Retinal pigment epithelial cell (primary cell): ENCODE results near the gene ACTN3.

Experiments
- DNase-seq: peaks from one replicate; pipeline ENCODE4 v3.0.0-alpha.2; 2010; ENCODE audit warnings: low read depth
- H3K4me3 ChIP-seq: 2 replicates; pipeline ENCODE4 v1.5.1; 2011; ENCODE audit warnings: mild to moderate bottlenecking, low read length, control low read depth, moderate library complexity
- CTCF ChIP-seq: conservative IDR thresholded peaks from 2 replicates; pipeline ENCODE4 v1.5.1; 2011; ENCODE audit warnings: low read depth, low read length, control low read depth, inconsistent platforms

Gene ACTN3

DNA sequence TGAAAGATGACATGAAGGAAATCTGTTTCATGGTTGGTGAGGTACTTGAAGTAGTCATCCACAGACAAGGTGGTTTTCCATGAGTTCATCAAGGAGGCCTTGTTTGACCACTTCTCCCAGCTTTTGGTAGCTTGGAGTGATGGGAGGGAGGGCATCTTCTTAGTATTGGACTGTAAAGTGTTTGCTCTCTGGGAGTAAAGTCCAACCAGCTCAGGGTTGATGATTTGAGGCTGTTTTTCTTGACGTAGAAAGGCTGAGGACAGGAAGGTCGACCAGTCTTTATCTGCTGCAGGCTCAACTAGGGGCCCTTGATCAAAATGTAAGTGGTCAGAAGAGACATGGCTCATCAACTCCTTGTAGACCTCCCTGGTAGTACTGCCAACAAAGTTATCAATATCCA is 44.5 kb downstream of the ACTN3 start:
- H3K4me3 ChIP-seq, result no peak overlapping the region
- TF ChIP-seq CTCF, result no peak
- no peak for DNase-seq

- H3K4me3 ChIP-seq, result peak within 1 kb of the TSS; percentile 64
- peak; percentile 63 for TF ChIP-seq CTCF
- peak; percentile 71 for DNase-seq
Observed at GRCh38 chr11:66592457-66593302, 46.0 kb downstream of the ACTN3 start, which contains the start of the genes CCDC87 and CCS. Gene CCDC87 (minus strand): TSS chr11:66593063. CDS start chr11:66593015, 48 bp downstream. Gene CCS (plus strand): TSS chr11:66593185. CDS start chr11:66593262, 77 bp downstream.

DNA sequence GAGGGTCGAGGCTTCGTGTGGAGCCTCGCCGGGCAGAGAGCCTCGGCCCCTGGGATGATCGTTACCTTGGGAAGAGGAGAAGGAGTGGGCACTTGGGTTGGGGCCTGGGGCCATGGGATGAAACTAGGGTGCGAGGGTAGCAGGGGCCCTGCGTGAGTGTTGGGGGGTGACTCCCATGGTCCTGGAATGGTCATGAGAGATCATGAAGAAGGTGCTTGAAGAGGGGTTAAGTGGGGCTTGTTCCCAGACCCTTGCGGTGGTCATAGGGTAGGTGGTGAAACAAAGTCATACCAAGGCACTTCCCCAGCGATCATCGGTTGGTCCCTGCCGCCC is 46.6 kb downstream of the ACTN3 start:
- no peak for TF ChIP-seq CTCF
- H3K4me3 ChIP-seq, result peak overlapping the region; percentile 64
- DNase-seq, result no peak

- TF ChIP-seq CTCF, result no peak
- peak overlapping the region; percentile 64 for H3K4me3 ChIP-seq
- no peak for DNase-seq
Observed at GRCh38 chr11:66593650-66594049, 46.9 kb downstream of the ACTN3 start.

DNA sequence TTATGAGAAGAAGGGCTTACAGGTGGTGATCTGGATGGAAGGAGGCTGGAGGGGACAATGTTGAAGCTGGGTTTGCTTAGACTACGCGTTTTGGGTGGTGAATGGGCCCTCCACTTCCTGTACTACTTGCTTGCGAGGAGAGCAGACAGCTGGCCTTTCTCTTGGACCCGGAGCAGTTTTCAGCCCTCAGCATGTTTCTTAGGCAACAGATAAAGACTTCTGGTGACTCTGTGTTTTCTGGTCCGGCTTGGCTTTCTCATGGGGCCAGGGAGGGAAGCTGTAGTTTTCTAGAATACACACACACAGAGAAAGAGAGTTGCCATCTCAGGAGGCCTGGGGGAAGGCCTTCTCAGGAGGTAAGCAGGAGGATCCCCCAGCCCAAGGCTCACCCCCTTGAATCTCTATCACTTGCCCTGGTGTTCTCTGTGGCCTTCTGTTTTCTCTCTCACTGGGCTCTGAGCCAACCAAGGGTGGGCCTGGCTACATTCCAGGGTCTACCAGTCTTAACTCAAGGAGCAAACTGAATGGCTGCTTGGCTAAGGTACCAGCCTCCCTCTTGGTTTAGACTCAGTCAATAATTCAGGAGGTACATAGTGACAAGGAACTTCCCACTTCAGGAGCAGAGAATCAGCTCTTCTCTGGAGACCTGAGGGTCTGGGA is 48.7 kb downstream of the ACTN3 start:
- H3K4me3 ChIP-seq, result no peak overlapping the region
- TF ChIP-seq CTCF, result no peak
- DNase-seq, result no peak

- TF ChIP-seq CTCF, result no peak
- DNase-seq, result no peak
- H3K4me3 ChIP-seq, result no peak overlapping the region
Observed at GRCh38 chr11:66598993-66599392, 52.3 kb downstream of the ACTN3 start.
